RWPE1 (cell line): ENCODE data around the gene PSMG4.
A peak's percentile ranks its signal among the peaks of the same experiment; 100 is the strongest.

ENCODE experiments used
- CTCF ChIA-PET: fragments of 350-600 bp; sonication (Branson Sonifier 250); formaldehyde crosslinking; extraction: SDS; loops from one replicate; lab custom pipeline; 2021; lab: Yijun Ruan, JAX
- POLR2A ChIA-PET: fragments of 400-600 bp; formaldehyde crosslinking; extraction: SDS; loops from one replicate; lab custom pipeline; 2020; ENCODE audit warnings: antibody characterized with exemption; ENCODE audit not compliant: low non-redundant PET; lab: Yijun Ruan, JAX
- DNase-seq: peaks from one replicate; pipeline ENCODE4 v3.0.0; 2012; ENCODE audit warnings: low spot score
- H3K27ac ChIP-seq: fragments of 450-650 bp; 2 replicates; pipeline ENCODE4 v1.5.1; 2017
- TF ChIP-seq, protein P1 (sequence below): fragments of 450-650 bp; conservative IDR thresholded peaks from 2 replicates; pipeline ENCODE4 v1.5.1; 2017; ENCODE audit warnings: low read depth, mild to moderate bottlenecking

Gene PSMG4

GRCh38 chr6:3252861-3253596 lies 5.7 kb upstream of the PSMG4 start:
- no peak for DNase-seq
- ChIA-PET CTCF (interaction anchor here (1.5 to 1.9 kb wide), 3 partner anchors 105 to 128 kb away, joined by 4 to 13 read pairs (median 6); no protein-coding TSS in a partner anchor), POLR2A (no interaction called here)
- TF ChIP-seq, protein P1, sequence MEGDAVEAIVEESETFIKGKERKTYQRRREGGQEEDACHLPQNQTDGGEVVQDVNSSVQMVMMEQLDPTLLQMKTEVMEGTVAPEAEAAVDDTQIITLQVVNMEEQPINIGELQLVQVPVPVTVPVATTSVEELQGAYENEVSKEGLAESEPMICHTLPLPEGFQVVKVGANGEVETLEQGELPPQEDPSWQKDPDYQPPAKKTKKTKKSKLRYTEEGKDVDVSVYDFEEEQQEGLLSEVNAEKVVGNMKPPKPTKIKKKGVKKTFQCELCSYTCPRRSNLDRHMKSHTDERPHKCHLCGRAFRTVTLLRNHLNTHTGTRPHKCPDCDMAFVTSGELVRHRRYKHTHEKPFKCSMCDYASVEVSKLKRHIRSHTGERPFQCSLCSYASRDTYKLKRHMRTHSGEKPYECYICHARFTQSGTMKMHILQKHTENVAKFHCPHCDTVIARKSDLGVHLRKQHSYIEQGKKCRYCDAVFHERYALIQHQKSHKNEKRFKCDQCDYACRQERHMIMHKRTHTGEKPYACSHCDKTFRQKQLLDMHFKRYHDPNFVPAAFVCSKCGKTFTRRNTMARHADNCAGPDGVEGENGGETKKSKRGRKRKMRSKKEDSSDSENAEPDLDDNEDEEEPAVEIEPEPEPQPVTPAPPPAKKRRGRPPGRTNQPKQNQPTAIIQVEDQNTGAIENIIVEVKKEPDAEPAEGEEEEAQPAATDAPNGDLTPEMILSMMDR: no peak
- H3K27ac ChIP-seq: no peak overlapping the region

DNA sequence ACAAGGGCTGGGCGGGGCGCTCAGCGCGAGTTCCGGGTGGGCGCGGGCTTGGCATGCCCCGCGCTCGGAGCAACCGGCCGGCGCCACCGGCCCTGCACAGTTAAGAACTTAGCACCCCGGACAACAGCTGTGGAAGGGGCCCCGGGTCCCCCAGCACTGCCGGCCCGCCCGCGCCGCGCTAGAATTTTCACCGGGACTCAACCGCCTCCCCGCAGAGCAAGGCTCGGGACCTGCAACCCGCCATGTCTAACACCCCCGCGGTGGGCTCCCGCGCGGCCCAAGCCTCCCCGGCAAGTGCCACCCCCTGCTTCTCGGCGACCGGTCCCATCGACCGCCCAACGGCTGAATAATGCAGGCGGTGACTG lies 5.2 kb upstream of the PSMG4 start:
- CTCF ChIA-PET: interaction anchor here (0.6 kb wide), 3 partner anchors 91 to 165 kb away, joined by 3 to 5 read pairs (median 3); no protein-coding TSS in a partner anchor
- POLR2A ChIA-PET: no interaction called here
- no peak overlapping the region for H3K27ac ChIP-seq
- no peak for DNase-seq
- TF ChIP-seq, protein P1: no peak

GRCh38 chr6:3258201-3258600 lies 546 bp upstream of the PSMG4 start:
- CTCF ChIA-PET: no interaction called here
- POLR2A ChIA-PET: no interaction called here
- peak overlapping the region; percentile 78 for H3K27ac ChIP-seq
- DNase-seq: no peak
- TF ChIP-seq, protein P1: no peak

GRCh38 chr6:3259491-3259958 lies 778 bp downstream of the PSMG4 start:
- TF ChIP-seq, protein P1: 0 out of 2 replicates have a peak, but pooled peaks have one; percentile 11
- peak; percentile 27 for DNase-seq
- POLR2A ChIA-PET: interaction anchor here (0.7 kb wide), 1 partner anchor 194 kb away, joined by 4 read pairs; no protein-coding TSS in a partner anchor
- CTCF ChIA-PET: interaction anchor here (0.6 to 1.0 kb wide), 4 partner anchors 13 to 750 kb away, joined by 3 to 4 read pairs (median 4); no protein-coding TSS in a partner anchor
- H3K27ac ChIP-seq: peak overlapping the region; percentile 78

- TF ChIP-seq, protein P1: no peak
- no peak for DNase-seq
- POLR2A ChIA-PET: no interaction called here
- CTCF ChIA-PET: interaction anchor here (0.9 to 1.4 kb wide), 2 partner anchors 9 to 21 kb away, joined by 3 to 4 read pairs; no protein-coding TSS in a partner anchor
- H3K27ac ChIP-seq: no peak overlapping the region
Observed at GRCh38 chr6:3260296-3260695, 1.5 kb downstream of the PSMG4 start.

- ChIA-PET CTCF (interaction anchor here (0.9 to 1.4 kb wide), 2 partner anchors 9 to 99 kb away, joined by 4 to 5 read pairs; no protein-coding TSS in a partner anchor), POLR2A (no interaction called here)
- TF ChIP-seq, protein P1: no peak
- H3K27ac ChIP-seq: peak overlapping the region; percentile 42
- DNase-seq: no peak
Observed at GRCh38 chr6:3260772-3261517, 2.2 kb downstream of the PSMG4 start.
